Measurements from ENCODE around the gene CHRM2. TPM values are rescaled to one million over a fixed set of nuclear protein-coding genes. Genes with fewer than 3 reads are reported as not detected.
"Not testable (repeated sequence)": the region's sequence is repeated elsewhere in the genome, so short reads cannot be mapped to it uniquely, and the experiment has no call there.

CHRM2 gene
- total RNA-seq (2021; fragmentation: NEBNext Ultra II Directional; extraction: Animal tissue kit (Norgen Biotek cat#: 25700)) = 1 to 10 TPM; 1.1 to 4.5 (median 3.9) TPM
- long read RNA-seq, partial matches to known transcripts = 0 of 1 reads
- long read RNA-seq, other reads (novel, unspliced or antisense) = 1 of 1 reads

DNA sequence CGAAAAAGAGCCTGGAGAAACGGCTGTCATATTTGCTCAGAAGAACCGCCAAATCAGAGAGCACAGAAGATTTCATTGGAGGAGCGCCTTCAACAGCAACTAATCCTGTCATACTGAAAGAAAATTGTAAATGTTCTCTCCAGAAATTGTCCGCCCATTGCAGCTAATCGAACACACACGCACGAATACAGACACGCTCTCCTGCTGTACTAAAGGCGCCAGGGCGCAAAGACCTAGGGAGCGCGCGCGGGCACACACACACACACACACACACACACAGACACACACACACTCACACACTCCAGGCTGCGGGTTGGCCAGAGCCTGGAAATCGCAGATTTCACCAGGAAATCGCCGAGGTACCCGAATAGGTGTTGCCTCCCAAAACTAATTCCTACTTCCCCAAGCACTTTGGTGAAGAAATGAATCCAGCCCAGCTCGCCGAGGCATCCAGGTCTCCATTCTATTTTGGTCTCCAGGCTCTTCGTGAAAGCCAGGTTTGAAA lies at the start of gene CHRM2:
Gene CHRM2, plus strand, starts transcription at position 157 of the 505 bp plus-strand sequence. CDS start 146,214 bp downstream, outside the sequence.
- Mint-ChIP-seq H3K9me3 (no peaks in the 10 kb centered on the region), H3K27me3 (ENCODE audit: insufficient read depth) (peaks cover 26% of the 10 kb centered on the region), H3K36me3 (ENCODE audit: low read depth) (no peaks in the 10 kb centered on the region), H3K27ac (no peak within 1 kb of the TSS), H3K4me3 (peak within 1 kb of the TSS; percentile 88), H3K4me1 (ENCODE audit: low read depth) (peaks cover 24% of the 10 kb centered on the region)
- TF ChIP-seq, protein P1, sequence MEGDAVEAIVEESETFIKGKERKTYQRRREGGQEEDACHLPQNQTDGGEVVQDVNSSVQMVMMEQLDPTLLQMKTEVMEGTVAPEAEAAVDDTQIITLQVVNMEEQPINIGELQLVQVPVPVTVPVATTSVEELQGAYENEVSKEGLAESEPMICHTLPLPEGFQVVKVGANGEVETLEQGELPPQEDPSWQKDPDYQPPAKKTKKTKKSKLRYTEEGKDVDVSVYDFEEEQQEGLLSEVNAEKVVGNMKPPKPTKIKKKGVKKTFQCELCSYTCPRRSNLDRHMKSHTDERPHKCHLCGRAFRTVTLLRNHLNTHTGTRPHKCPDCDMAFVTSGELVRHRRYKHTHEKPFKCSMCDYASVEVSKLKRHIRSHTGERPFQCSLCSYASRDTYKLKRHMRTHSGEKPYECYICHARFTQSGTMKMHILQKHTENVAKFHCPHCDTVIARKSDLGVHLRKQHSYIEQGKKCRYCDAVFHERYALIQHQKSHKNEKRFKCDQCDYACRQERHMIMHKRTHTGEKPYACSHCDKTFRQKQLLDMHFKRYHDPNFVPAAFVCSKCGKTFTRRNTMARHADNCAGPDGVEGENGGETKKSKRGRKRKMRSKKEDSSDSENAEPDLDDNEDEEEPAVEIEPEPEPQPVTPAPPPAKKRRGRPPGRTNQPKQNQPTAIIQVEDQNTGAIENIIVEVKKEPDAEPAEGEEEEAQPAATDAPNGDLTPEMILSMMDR (IDR thresholded peaks at IDR 0.05) = no peak
- DNase-seq = no peak

DNA sequence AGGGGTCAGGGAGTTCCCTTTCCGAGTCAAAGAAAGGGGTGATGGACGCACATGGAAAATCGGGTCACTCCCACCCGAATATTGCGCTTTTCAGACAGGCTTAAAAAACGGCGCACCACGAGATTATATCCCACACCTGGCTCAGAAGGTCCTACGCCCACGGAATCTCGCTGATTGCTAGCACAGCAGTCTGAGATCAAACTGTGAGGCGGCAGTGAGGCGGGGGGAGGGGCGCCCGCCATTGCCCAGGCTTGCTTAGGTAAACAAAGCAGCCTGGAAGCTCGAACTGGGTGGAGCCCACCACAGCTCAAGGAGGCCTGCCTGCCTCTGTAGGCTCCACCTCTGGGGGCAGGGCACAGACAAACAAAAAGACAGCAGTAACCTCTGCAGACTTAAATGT lies 37.1 kb upstream of the CHRM2 start:
- not testable (repeated sequence) for H3K4me1 Mint-ChIP-seq (ENCODE audit: low read depth); H3K4me3 Mint-ChIP-seq; H3K27me3 Mint-ChIP-seq (ENCODE audit: insufficient read depth); H3K27ac Mint-ChIP-seq; H3K36me3 Mint-ChIP-seq (ENCODE audit: low read depth); DNase-seq; H3K9me3 Mint-ChIP-seq

DNA sequence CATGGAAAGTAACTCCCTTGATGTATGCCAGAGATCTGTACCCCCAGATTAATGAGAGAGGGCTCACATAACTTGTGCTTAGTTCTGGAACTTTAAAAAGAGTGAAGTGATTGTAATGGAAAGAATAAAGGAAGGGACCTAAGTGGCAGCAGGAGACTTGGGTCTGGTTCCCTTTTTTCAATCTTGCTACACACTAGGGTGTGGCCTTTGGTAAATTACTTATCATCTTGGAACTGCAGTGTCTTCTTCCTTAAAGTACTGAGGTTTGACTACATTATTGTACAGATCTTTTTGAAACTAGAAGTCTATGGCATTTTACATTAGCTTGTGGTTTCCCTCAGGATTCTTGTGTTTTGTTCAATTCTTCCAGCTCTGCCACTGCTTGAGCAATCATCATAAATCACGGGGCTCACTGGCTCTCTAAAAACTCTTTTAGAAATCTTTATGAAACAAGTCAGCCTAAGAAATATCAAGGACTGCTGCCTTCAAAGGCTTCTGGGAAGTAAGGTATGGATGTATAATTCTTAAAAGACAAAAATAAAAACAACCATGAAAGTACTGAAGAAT lies 22.5 kb upstream of the CHRM2 start:
- TF ChIP-seq, protein P1 (IDR thresholded peaks at IDR 0.05) = no peak
- peaks cover 3% of the 10 kb centered on the region; the same call in 1 of the 2 replicates for H3K9me3 Mint-ChIP-seq
- no peaks in the 10 kb centered on the region for H3K36me3 Mint-ChIP-seq (ENCODE audit: low read depth)
- H3K27ac Mint-ChIP-seq = no peak overlapping the region
- no peak overlapping the region for H3K4me3 Mint-ChIP-seq
- no peak for DNase-seq
- no peaks in the 10 kb centered on the region for H3K4me1 Mint-ChIP-seq (ENCODE audit: low read depth)
- H3K27me3 Mint-ChIP-seq (ENCODE audit: insufficient read depth) = peaks cover 2% of the 10 kb centered on the region; the same call in 1 of the 2 replicates

DNA sequence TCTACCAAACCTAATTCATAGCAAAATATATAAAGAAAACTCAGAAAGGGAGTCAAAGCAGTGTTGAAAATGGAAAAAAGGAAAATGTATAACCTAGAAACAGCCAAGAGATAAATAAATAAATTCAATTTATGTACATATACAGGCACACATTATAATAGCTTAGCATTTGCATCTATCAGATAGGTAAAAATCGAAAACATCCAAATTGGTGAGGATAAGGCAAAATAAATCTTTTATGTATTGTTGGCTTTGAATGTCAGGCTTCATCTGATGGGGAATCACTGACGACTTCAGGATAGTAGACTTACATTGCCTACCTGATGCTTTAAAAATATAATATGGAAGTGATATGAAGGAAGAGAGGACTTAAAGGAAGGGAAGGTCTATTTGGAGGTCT lies 20.6 kb upstream of the CHRM2 start:
- Mint-ChIP-seq H3K27ac (no peak overlapping the region), H3K4me1 (ENCODE audit: low read depth) (no peaks in the 10 kb centered on the region), H3K9me3 (peaks cover 3% of the 10 kb centered on the region; the same call in 1 of the 2 replicates), H3K4me3 (no peak overlapping the region), H3K27me3 (ENCODE audit: insufficient read depth) (peaks cover 2% of the 10 kb centered on the region; the same call in 1 of the 2 replicates), H3K36me3 (ENCODE audit: low read depth) (no peaks in the 10 kb centered on the region)
- DNase-seq = no peak
- TF ChIP-seq, protein P1 (IDR thresholded peaks at IDR 0.05) = no peak

DNA sequence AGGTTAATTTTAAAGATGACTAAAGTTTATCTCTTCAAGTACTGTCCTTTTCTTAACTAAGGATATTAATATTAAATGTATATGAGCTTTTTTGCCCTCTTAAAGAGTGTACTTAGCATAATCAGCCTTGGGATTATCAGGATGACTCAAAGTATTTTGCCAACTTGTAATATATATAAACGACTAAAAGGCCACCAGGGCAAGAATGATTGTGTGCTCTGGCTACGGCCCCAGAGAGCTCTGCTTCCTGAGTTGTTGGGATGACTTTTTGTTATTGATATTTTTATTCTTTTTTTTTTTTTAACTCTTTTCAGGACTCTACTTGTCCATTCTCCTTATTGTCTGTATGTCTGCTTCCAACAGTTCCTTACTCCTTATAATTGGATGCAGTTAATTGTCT lies 14.8 kb upstream of the CHRM2 start:
- peaks cover 3% of the 10 kb centered on the region; the same call in 1 of the 2 replicates for H3K9me3 Mint-ChIP-seq
- no peak overlapping the region for H3K27ac Mint-ChIP-seq
- peaks cover 2% of the 10 kb centered on the region; the same call in 1 of the 2 replicates for H3K27me3 Mint-ChIP-seq (ENCODE audit: insufficient read depth)
- no peak for DNase-seq
- H3K36me3 Mint-ChIP-seq (ENCODE audit: low read depth) = no peaks in the 10 kb centered on the region
- no peak overlapping the region for H3K4me3 Mint-ChIP-seq
- TF ChIP-seq, protein P1 (IDR thresholded peaks at IDR 0.05) = no peak
- no peaks in the 10 kb centered on the region for H3K4me1 Mint-ChIP-seq (ENCODE audit: low read depth)

DNA sequence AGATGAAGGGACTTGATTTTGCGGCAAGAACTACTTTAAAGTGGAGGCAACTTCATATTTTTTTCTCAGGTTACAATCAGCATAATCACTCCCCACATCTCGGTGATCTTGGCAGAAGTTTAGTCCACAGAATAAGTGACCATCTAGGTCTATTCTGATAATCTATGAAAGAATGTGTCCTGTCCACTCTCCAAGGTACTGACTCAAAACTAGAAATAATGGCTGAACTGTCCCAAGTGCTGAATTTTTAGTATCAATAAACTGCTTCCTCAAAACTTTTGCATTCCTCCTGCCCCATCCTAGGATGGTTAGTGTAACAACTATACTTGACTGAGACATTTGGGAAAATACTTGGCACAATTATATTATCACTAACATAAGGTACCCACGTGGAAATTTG lies 10.9 kb upstream of the CHRM2 start:
- no peaks in the 10 kb centered on the region for H3K4me1 Mint-ChIP-seq (ENCODE audit: low read depth)
- DNase-seq = peak; percentile 17
- H3K4me3 Mint-ChIP-seq = no peak overlapping the region
- H3K27me3 Mint-ChIP-seq (ENCODE audit: insufficient read depth) = peaks cover 2% of the 10 kb centered on the region; the same call in 1 of the 2 replicates
- TF ChIP-seq, protein P1 (IDR thresholded peaks at IDR 0.05) = no peak
- H3K9me3 Mint-ChIP-seq = no peaks in the 10 kb centered on the region; the same call in 1 of the 2 replicates
- H3K36me3 Mint-ChIP-seq (ENCODE audit: low read depth) = no peaks in the 10 kb centered on the region
- no peak overlapping the region for H3K27ac Mint-ChIP-seq

All from HFFc6 (cell line).